HepG2 (cell line): ENCODE data around the gene LRP5. TPM values are rescaled to one million over a fixed set of nuclear protein-coding genes. Genes with fewer than 3 reads are reported as not detected.

Experiments
- ATF4 ChIP-seq, 2 experiments: fragments of 450-650 bp in 1 of 2; sonication (generic) in 1 of 2; formaldehyde crosslinking; IDR thresholded peaks; 2 replicates each; pipeline versions ENCODE4 v1.5.0 to v1.8.0; 2020 to 2022; ENCODE audit warnings: mild to moderate bottlenecking in 1 of 2, missing genetic modification reagents in 1 of 2
- EP300 ChIP-seq, 3 experiments: sonication (generic) in 1 of 3; formaldehyde crosslinking in 1 of 3; IDR thresholded peaks; 2 replicates each; pipeline versions ENCODE4 v1.5.1 to v1.6.1; 2011 to 2020; ENCODE audit warnings: low read depth in 2 of 3, low read length in 2 of 3, borderline replicate concordance in 1 of 3, improper control_type of control experiment in 1 of 3, mild to moderate bottlenecking in 1 of 3, missing genetic modification reagents in 1 of 3, moderate library complexity in 1 of 3
- HIC2 ChIP-seq: sonication (generic); formaldehyde crosslinking; IDR thresholded peaks from 2 replicates; pipeline ENCODE4 v1.9.0; 2022; ENCODE audit warnings: low read depth, missing genetic modification reagents
- HNRNPH1 ChIP-seq: fragments of 200-400 bp; formaldehyde crosslinking; optimal IDR thresholded peaks from 2 replicates; pipeline ENCODE3; 2017; ENCODE audit warnings: mild to moderate bottlenecking, low read depth, low read length
- NFE2 ChIP-seq: sonication (generic); formaldehyde crosslinking; IDR thresholded peaks from 2 replicates; pipeline ENCODE4 v1.4.0; 2020; ENCODE audit warnings: missing genetic modification reagents
- POLR2G ChIP-seq: fragments of 200-400 bp; formaldehyde crosslinking; IDR thresholded peaks from 2 replicates; pipeline ENCODE4 v1.6.1; 2018; ENCODE audit warnings: mild to moderate bottlenecking, low read depth, low read length, moderate library complexity
- SATB2 ChIP-seq: sonication (generic); formaldehyde crosslinking; IDR thresholded peaks from 2 replicates; pipeline ENCODE4 v1.5.0; 2020; ENCODE audit warnings: missing genetic modification reagents
- ZBTB14 ChIP-seq: sonication (generic); formaldehyde crosslinking; IDR thresholded peaks from 2 replicates; pipeline ENCODE4 v1.4.0; 2020; ENCODE audit warnings: missing genetic modification reagents
- ZBTB46 ChIP-seq: sonication (generic); formaldehyde crosslinking; IDR thresholded peaks from 2 replicates; pipeline ENCODE4 v1.4.0; 2020; ENCODE audit warnings: mild to moderate bottlenecking, missing genetic modification reagents, borderline replicate concordance
- ZNF230 ChIP-seq: sonication (generic); formaldehyde crosslinking; IDR thresholded peaks from 2 replicates; pipeline ENCODE4 v1.4.0; 2020; ENCODE audit warnings: mild to moderate bottlenecking, missing genetic modification reagents
- ZNF441 ChIP-seq: sonication (generic); formaldehyde crosslinking; IDR thresholded peaks from 2 replicates; pipeline ENCODE4 v1.7.0; 2021; ENCODE audit warnings: missing genetic modification reagents, borderline replicate concordance
- ZNF770 ChIP-seq: sonication (generic); formaldehyde crosslinking; IDR thresholded peaks from 2 replicates; pipeline ENCODE4 v1.5.0; 2020; ENCODE audit warnings: mild to moderate bottlenecking, missing genetic modification reagents
- ZSCAN25 ChIP-seq: sonication (generic); formaldehyde crosslinking; IDR thresholded peaks from 2 replicates; pipeline ENCODE4 v1.8.0; 2022; ENCODE audit warnings: mild to moderate bottlenecking, missing genetic modification reagents
- polyA plus RNA-seq, 8 experiments: library from polyadenylated mRNA; depleted of rRNA in 3 of 8; stranded (reverse) in 7 of 8; unstranded in 1 of 8; fragments of >200 nt; fragmentation: Illumina TruSeq in 4 of 8; extraction: Trizol in 4 of 8; gene quantifications; 2 replicates each; pipeline versions ENCODE4 v1.2.1 to v1.2.3, GENCODE V29; 2011 to 2016; ENCODE audit warnings: low read depth in 4 of 8, missing spikeins in 1 of 8, mixed read lengths in 1 of 8; ENCODE audit not compliant: insufficient read depth in 1 of 8
- total RNA-seq, 5 experiments: library from RNA; depleted of rRNA; stranded (reverse); fragments of >200 nt; fragmentation: Illumina TruSeq; extraction: Trizol; gene quantifications; 2 replicates each; pipeline ENCODE4 v1.2.3, GENCODE V29; 2016; ENCODE audit warnings: low read depth in 1 of 5

LRP5 gene
- total and polyA plus RNA-seq, 2 of the 13 experiments (the other 11 are each of a cell fraction or from before 2014, with no cell fraction given), result 40.4 to 64.0 TPM

GRCh38 chr11:68312117-68312779 is at the start of gene LRP5 (continued):
- TF ChIP-seq HIC2 (no peak), ZNF230 (CRISPR knock-in tag) (no peak), SATB2 (CRISPR knock-in tag) (no peak), POLR2G (no peak), HNRNPH1 (no peak), ZNF441 (CRISPR knock-in tag) (no peak), ZBTB14 (no peak), ZNF770 (CRISPR knock-in tag) (no peak), ZBTB46 (CRISPR knock-in tag) (no peak), EP300 (IDR thresholded peaks at IDR 0.05; ENCODE audit: low read depth in 2 of 2, low read length in 2 of 2) (no peak), EP300 (CRISPR knock-in tag; IDR thresholded peaks at IDR 0.05; ENCODE audit: borderline replicate concordance) (no peak), ATF4 (CRISPR knock-in tag; IDR thresholded peaks at IDR 0.05) (no peak), ZSCAN25 (no peak), NFE2 (no peak)
